ENCODE data around the gene CNR2.

DNA sequence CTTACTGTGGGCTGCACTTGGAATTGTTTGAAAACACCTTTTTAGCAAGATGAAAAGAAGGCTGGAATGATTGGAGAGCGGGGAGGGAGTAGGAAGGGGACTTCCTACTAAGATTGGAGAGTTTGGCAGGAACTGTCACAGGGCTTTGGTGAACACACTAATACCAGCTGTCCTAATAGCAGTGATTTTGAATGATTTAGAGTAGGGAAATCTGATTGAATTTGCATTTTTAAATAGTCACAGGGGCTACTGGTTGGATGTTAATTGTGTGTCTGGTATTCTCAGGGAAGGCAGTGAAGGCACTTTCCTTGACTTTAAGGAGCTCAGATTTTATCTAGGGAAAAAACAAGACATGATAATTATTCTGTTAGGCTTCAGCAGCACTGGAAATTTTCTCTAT, 85.4 kb downstream of the CNR2 start:
- TF ChIP-seq, protein P1, sequence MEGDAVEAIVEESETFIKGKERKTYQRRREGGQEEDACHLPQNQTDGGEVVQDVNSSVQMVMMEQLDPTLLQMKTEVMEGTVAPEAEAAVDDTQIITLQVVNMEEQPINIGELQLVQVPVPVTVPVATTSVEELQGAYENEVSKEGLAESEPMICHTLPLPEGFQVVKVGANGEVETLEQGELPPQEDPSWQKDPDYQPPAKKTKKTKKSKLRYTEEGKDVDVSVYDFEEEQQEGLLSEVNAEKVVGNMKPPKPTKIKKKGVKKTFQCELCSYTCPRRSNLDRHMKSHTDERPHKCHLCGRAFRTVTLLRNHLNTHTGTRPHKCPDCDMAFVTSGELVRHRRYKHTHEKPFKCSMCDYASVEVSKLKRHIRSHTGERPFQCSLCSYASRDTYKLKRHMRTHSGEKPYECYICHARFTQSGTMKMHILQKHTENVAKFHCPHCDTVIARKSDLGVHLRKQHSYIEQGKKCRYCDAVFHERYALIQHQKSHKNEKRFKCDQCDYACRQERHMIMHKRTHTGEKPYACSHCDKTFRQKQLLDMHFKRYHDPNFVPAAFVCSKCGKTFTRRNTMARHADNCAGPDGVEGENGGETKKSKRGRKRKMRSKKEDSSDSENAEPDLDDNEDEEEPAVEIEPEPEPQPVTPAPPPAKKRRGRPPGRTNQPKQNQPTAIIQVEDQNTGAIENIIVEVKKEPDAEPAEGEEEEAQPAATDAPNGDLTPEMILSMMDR (IDR thresholded peaks at IDR 0.05) = no peak
- TF ChIP-seq POLR2AphosphoS5 (IDR thresholded peaks at IDR 0.05) = no peak
- TF ChIP-seq EP300 (IDR thresholded peaks at IDR 0.05; ENCODE audit: low read depth) = no peak

Measured in transverse colon (tissue), 4 donors.